PC-3 (cell line): Measurements from ENCODE around the gene FBXW10B. TPM values are rescaled to one million over a fixed set of nuclear protein-coding genes. Genes with fewer than 3 reads are reported as not detected.

Experiments
- ATAC-seq: fragments of 200-7000 bp; cut with Tn5 transposase; 2 replicates; pipeline ENCODE4 v1.9.1; 2020; ENCODE audit warnings: mild to moderate bottlenecking, moderate library complexity
- BruUV-seq: library from RNA; stranded (reverse); fragments of 400-500 nt; replicated peaks from 2 replicates; lab custom pipeline; 2021; lab: Mats Ljungman, UMichigan
- CTCF ChIA-PET: fragments of 300-600 bp; sonication (Branson Sonifier 250); formaldehyde crosslinking; loops from one replicate; lab custom pipeline; 2022; ENCODE audit warnings: antibody characterized with exemption; lab: Charles Lee
- POLR2A ChIA-PET: fragments of 300-600 bp; sonication (Branson Sonifier 250); formaldehyde crosslinking; loops from one replicate; lab custom pipeline; 2022; ENCODE audit warnings: antibody characterized with exemption; ENCODE audit not compliant: unreplicated experiment; lab: Charles Lee
- DNase-seq: peaks from one replicate; pipeline ENCODE4 v3.0.0-alpha.2; 2015
- H2AFZ ChIP-seq: fragments of 300-600 bp; sonication (generic); 2 replicates; pipeline ENCODE4 v1.6.0; 2016; ENCODE audit warnings: antibody characterized with exemption, low read length
- H3F3A ChIP-seq: fragments of 300-600 bp; sonication (generic); one replicate; pipeline ENCODE4 v1.6.0; 2017; ENCODE audit warnings: antibody characterized with exemption, low read length, control low read depth, mild to moderate bottlenecking; ENCODE audit not compliant: unreplicated experiment
- H3K27ac ChIP-seq: fragments of 300-600 bp; sonication (generic); 2 replicates; pipeline ENCODE4 v1.5.1; 2016; ENCODE audit warnings: mild to moderate bottlenecking, low read length
- H3K27me3 ChIP-seq: fragments of 300-600 bp; sonication (generic); 2 replicates; pipeline ENCODE4 v1.6.1; 2016; ENCODE audit warnings: low read length, mixed read lengths
- H3K36me3 ChIP-seq: fragments of 300-600 bp; sonication (generic); 2 replicates; pipeline ENCODE4 v1.6.1; 2016; ENCODE audit warnings: low read depth, mixed run types, low read length, mixed read lengths
- H3K4me1 ChIP-seq: fragments of 300-600 bp; sonication (generic); 2 replicates; pipeline ENCODE4 v1.5.1; 2016; ENCODE audit warnings: low read length; ENCODE audit not compliant: insufficient read depth
- H3K4me2 ChIP-seq: fragments of 300-600 bp; sonication (generic); 2 replicates; pipeline ENCODE4 v1.6.0; 2016; ENCODE audit warnings: low read length
- H3K4me3 ChIP-seq: fragments of 300-600 bp; sonication (generic); 2 replicates; pipeline ENCODE4 v1.5.1; 2016; ENCODE audit warnings: mild to moderate bottlenecking, low read length, mixed read lengths
- H3K79me2 ChIP-seq: fragments of 300-600 bp; sonication (generic); 2 replicates; pipeline ENCODE4 v1.6.1; 2017; ENCODE audit warnings: low read length, mixed read lengths
- H3K9ac ChIP-seq: fragments of 300-600 bp; sonication (generic); 2 replicates; pipeline ENCODE4 v1.6.0; 2016; ENCODE audit warnings: mild to moderate bottlenecking, low read length
- H3K9me2 ChIP-seq: fragments of 300-600 bp; sonication (generic); replicated peaks from 2 replicates; pipeline ENCODE4 v1.6.1; 2016; ENCODE audit warnings: mixed run types, low read length, mixed read lengths
- H3K9me3 ChIP-seq: fragments of 300-600 bp; sonication (generic); 2 replicates; pipeline ENCODE4 v1.6.1; 2016; ENCODE audit warnings: low read length, mixed read lengths
- H4K20me1 ChIP-seq: fragments of 300-600 bp; sonication (generic); 2 replicates; pipeline ENCODE4 v1.6.1; 2016; ENCODE audit warnings: low read length, mixed read lengths
- EZH2 ChIP-seq: fragments of 300-600 bp; sonication (generic); IDR thresholded peaks from one replicate; pipeline ENCODE4 v1.6.1; 2017; ENCODE audit warnings: antibody characterized with exemption, mild to moderate bottlenecking, low read length; ENCODE audit not compliant: unreplicated experiment
- EZH2phosphoT487 ChIP-seq: fragments of 300-600 bp; sonication (generic); IDR thresholded peaks from 2 replicates; pipeline ENCODE4 v1.6.1; 2018; ENCODE audit warnings: mild to moderate bottlenecking, antibody characterized with exemption, low read length, borderline replicate concordance
- intact Hi-C: fragments of 100-400 bp; cut with micrococcal nuclease; formaldehyde crosslinking; loops from 2 replicates; pipeline ENCODE4 v1.9.0; 2023
- total RNA-seq: library from RNA; depleted of rRNA; stranded (reverse); fragments of >200 nt; gene quantifications from 2 replicates; pipeline ENCODE4 v1.2.3, GENCODE V29; 2014
- TF ChIP-seq, protein P1 (sequence below): fragments of 300-600 bp; sonication (generic); conservative IDR thresholded peaks from 2 replicates; pipeline ENCODE4 v1.5.1; 2017; ENCODE audit warnings: antibody characterized with exemption, low read depth, mild to moderate bottlenecking, low read length

Gene FBXW10B
- total RNA-seq, 1 experiment from 2014 or later, result 7.0 TPM

DNA sequence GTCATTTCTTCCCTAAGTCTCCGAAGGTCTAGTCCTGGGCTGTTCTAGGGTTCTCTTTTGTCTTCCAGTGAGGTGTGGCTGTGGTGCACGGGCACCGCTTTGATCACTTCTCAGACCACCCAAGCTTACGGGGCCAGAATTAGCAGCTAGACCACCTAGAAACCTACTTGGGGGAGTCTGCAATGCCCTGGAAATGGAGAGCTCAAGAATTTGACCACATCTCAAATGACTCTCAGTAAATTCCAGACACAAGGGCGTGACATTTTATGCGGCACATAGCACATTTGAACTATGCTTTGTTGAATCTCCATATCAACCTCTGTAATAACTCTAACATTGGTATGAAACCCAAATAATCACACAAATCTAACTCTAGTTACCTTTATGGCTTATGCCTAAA lies 39.7 kb upstream of the FBXW10B start:
- H2AFZ ChIP-seq, result no peak overlapping the region
- H3K79me2 ChIP-seq, result no peaks in the 10 kb centered on the region
- peak overlapping the region; percentile 74 for H3K4me2 ChIP-seq
- H3K9ac ChIP-seq, result peak overlapping the region; percentile 72
- DNase-seq (no peak), ATAC-seq (no peak)
- peaks cover 19% of the 10 kb centered on the region for H3F3A ChIP-seq
- H3K27ac ChIP-seq, result peak overlapping the region; percentile 96
- no peaks in the 10 kb centered on the region for H3K9me3 ChIP-seq
- 0 out of 2 replicates have a peak overlapping the region, but pooled peaks have one; percentile 1 for H3K4me3 ChIP-seq
- BruUV-seq, result no TSS peak
- no peaks in the 10 kb centered on the region for H3K27me3 ChIP-seq
- H3K36me3 ChIP-seq, result peaks cover 10% of the 10 kb centered on the region
- intact Hi-C loops, result no loop called here
- ChIA-PET CTCF (no interaction called here), POLR2A (interaction anchor here (1.2 kb wide), 1 partner anchor 8 kb away, joined by 3 read pairs; no protein-coding TSS in a partner anchor)
- peaks cover 52% of the 10 kb centered on the region for H3K4me1 ChIP-seq
- TF ChIP-seq EZH2, result no peak
- TF ChIP-seq, protein P1, sequence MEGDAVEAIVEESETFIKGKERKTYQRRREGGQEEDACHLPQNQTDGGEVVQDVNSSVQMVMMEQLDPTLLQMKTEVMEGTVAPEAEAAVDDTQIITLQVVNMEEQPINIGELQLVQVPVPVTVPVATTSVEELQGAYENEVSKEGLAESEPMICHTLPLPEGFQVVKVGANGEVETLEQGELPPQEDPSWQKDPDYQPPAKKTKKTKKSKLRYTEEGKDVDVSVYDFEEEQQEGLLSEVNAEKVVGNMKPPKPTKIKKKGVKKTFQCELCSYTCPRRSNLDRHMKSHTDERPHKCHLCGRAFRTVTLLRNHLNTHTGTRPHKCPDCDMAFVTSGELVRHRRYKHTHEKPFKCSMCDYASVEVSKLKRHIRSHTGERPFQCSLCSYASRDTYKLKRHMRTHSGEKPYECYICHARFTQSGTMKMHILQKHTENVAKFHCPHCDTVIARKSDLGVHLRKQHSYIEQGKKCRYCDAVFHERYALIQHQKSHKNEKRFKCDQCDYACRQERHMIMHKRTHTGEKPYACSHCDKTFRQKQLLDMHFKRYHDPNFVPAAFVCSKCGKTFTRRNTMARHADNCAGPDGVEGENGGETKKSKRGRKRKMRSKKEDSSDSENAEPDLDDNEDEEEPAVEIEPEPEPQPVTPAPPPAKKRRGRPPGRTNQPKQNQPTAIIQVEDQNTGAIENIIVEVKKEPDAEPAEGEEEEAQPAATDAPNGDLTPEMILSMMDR, result no peak
- no peak for TF ChIP-seq EZH2phosphoT487
- H3K9me2 ChIP-seq, result no peaks in the 10 kb centered on the region
- no peaks in the 10 kb centered on the region for H4K20me1 ChIP-seq

DNA sequence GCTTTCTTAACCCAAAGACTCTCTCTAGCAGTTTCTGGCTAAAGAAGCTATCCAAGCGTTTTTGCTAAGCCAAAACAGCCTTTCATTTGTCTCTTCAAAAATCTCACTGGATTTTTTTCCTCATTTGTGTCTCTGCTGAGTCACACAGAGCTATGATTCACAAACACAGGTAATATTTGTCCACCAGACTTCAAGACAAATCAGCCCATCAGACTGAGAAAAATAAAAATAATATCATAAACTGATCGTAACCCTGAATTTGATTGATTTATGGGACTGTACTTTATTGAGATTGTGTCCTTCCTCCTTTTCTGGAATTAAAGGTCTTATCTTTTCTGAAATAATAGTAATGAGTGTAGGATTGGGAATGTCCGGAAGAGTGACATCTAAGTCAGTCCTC lies 38.8 kb upstream of the FBXW10B start:
- Histone ChIP-seq H4K20me1 (no peaks in the 10 kb centered on the region), H2AFZ (peak overlapping the region; percentile 10; the same call in 1 of the 2 replicates), H3K36me3 (0 out of 2 replicates have a peak, but pooled peaks cover 2% of the 10 kb centered on the region), H3K27ac (peak overlapping the region; percentile 96), H3K9me2 (no peaks in the 10 kb centered on the region), H3K27me3 (no peaks in the 10 kb centered on the region), H3K79me2 (no peaks in the 10 kb centered on the region), H3K9me3 (no peaks in the 10 kb centered on the region), H3K4me2 (peak overlapping the region; percentile 74), H3K9ac (peak overlapping the region; percentile 72), H3F3A (peaks cover 19% of the 10 kb centered on the region), H3K4me3 (peak overlapping the region; percentile 36), H3K4me1 (peaks cover 52% of the 10 kb centered on the region)
- intact Hi-C loops, result no loop called here
- ChIA-PET CTCF (no interaction called here), POLR2A (no interaction called here)
- peak; percentile 93 for DNase-seq
- TF ChIP-seq EZH2phosphoT487 (no peak), EZH2 (no peak)
- TF ChIP-seq, protein P1, result no peak
- peak; percentile 53 for ATAC-seq
- BruUV-seq, result TSS peak; percentile 86

DNA sequence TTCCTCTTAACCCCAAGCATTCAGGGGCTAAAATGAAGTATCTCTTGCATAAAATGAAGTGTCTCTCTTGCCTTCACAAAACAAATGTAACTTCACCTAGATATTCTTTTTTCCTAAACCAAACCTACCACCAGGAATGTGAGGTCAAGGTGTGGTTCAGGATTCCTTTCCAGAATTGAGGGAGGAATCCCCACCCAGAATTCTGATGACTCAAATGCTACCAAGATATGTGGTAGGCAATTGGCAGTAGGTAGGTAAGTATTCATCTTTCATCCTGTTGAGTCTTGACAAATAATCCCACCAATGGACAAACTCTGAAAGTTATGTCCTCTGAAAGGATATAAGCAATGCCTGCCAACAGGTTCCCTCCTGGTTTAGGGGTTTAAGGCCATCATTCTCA lies 38.4 kb upstream of the FBXW10B start:
- Histone ChIP-seq H3K9me3 (no peaks in the 10 kb centered on the region), H3K27ac (peak overlapping the region; percentile 96), H3K27me3 (no peaks in the 10 kb centered on the region), H3K4me3 (peak overlapping the region; percentile 36), H4K20me1 (no peaks in the 10 kb centered on the region), H3K4me2 (peak overlapping the region; percentile 74), H3K9ac (peak overlapping the region; percentile 72), H3K36me3 (0 out of 2 replicates have a peak, but pooled peaks cover 2% of the 10 kb centered on the region), H2AFZ (peak overlapping the region; percentile 10; the same call in 1 of the 2 replicates), H3K9me2 (no peaks in the 10 kb centered on the region), H3K4me1 (peaks cover 52% of the 10 kb centered on the region), H3F3A (peaks cover 19% of the 10 kb centered on the region), H3K79me2 (no peaks in the 10 kb centered on the region)
- DNase-seq, result peak; percentile 98
- CTCF ChIA-PET, result no interaction called here
- TF ChIP-seq EZH2phosphoT487 (no peak), EZH2 (no peak)
- TF ChIP-seq, protein P1, result no peak
- POLR2A ChIA-PET, result no interaction called here
- BruUV-seq, result no TSS peak
- intact Hi-C loops, result no loop called here
- peak; percentile 60 for ATAC-seq
